IMR-90 (cell line): ENCODE data around the gene SUN1. TPM values are rescaled to one million over a fixed set of nuclear protein-coding genes. Genes with fewer than 3 reads are reported as not detected.

Experiments used
- ATAC-seq: fragments of 200-7000 bp; cut with Tn5 transposase; 2 replicates; pipeline ENCODE4 v1.9.1; 2020; ENCODE audit warnings: low read depth, mild to moderate bottlenecking, moderate library complexity
- BruUV-seq: library from RNA; stranded (reverse); fragments of 400-500 nt; replicated peaks from 2 replicates; lab custom pipeline; 2021; lab: Mats Ljungman, UMichigan
- CTCF ChIA-PET: fragments of 300-600 bp; formaldehyde crosslinking; extraction: SDS; loops from one replicate; lab custom pipeline; 2021; ENCODE audit warnings: antibody characterized with exemption; lab: Yijun Ruan, JAX
- POLR2A ChIA-PET: fragments of 300-600 bp; sonication (Branson Sonifier 250); formaldehyde crosslinking; loops from one replicate; lab custom pipeline; 2022; ENCODE audit warnings: antibody characterized with exemption; ENCODE audit not compliant: unreplicated experiment; lab: Charles Lee
- DNase-seq: peaks from one replicate; pipeline ENCODE4 v3.0.0; 2013
- H2AFZ ChIP-seq: replicated peaks from 2 replicates; pipeline ENCODE3; 2013; ENCODE audit warnings: low read length, mild to moderate bottlenecking; ENCODE audit not compliant: poor library complexity
- H2AK5ac ChIP-seq: 2 replicates; pipeline ENCODE4 v1.6.1; 2013; ENCODE audit warnings: low read depth, low read length, inconsistent platforms
- H2AK9ac ChIP-seq: replicated peaks from 2 replicates; pipeline ENCODE3; 2013; ENCODE audit warnings: mild to moderate bottlenecking, low read depth, low read length, moderate library complexity; ENCODE audit not compliant: poor library complexity
- H2BK120ac ChIP-seq: 2 replicates; pipeline ENCODE4 v1.6.1; 2013; ENCODE audit warnings: low read depth, low read length, inconsistent platforms
- H2BK15ac ChIP-seq: 3 replicates; pipeline ENCODE4 v1.6.1; 2013; ENCODE audit warnings: low read depth, low read length, inconsistent platforms
- H2BK20ac ChIP-seq: 2 replicates; pipeline ENCODE4 v1.6.1; 2013; ENCODE audit warnings: low read depth, mild to moderate bottlenecking, inconsistent platforms, low read length, moderate library complexity
- H2BK5ac ChIP-seq: 2 replicates; pipeline ENCODE4 v1.6.1; 2013; ENCODE audit warnings: mild to moderate bottlenecking, low read depth, low read length, inconsistent platforms; ENCODE audit not compliant: poor library complexity, severe bottlenecking
- H3K14ac ChIP-seq: replicated peaks from 2 replicates; pipeline ENCODE4 v1.6.1; 2013; ENCODE audit warnings: low read depth, low read length, inconsistent platforms
- H3K18ac ChIP-seq: 2 replicates; pipeline ENCODE4 v1.6.1; 2013; ENCODE audit warnings: low read depth, low read length, control low read depth
- H3K23ac ChIP-seq: 2 replicates; pipeline ENCODE4 v1.6.1; 2013; ENCODE audit warnings: low read depth, low read length, inconsistent platforms
- H3K27ac ChIP-seq: 2 replicates; pipeline ENCODE4 v1.5.1; 2013; ENCODE audit warnings: mild to moderate bottlenecking, control low read depth, low read length; ENCODE audit not compliant: insufficient read depth
- H3K27me3 ChIP-seq: 2 replicates; pipeline ENCODE4 v1.6.1; 2013; ENCODE audit warnings: low read length; ENCODE audit not compliant: control insufficient read depth, insufficient read depth
- H3K36me3 ChIP-seq: 2 replicates; pipeline ENCODE4 v1.6.1; 2013; ENCODE audit warnings: low read length, mixed read lengths; ENCODE audit not compliant: control insufficient read depth, insufficient read depth
- H3K4ac ChIP-seq: 2 replicates; pipeline ENCODE4 v1.6.1; 2013; ENCODE audit warnings: low read depth, low read length, inconsistent platforms
- H3K4me1 ChIP-seq: 2 replicates; pipeline ENCODE4 v1.6.1; 2013; ENCODE audit warnings: low read length, mixed read lengths; ENCODE audit not compliant: control insufficient read depth, insufficient read depth
- H3K4me2 ChIP-seq: 2 replicates; pipeline ENCODE4 v1.6.1; 2013; ENCODE audit warnings: low read depth, mild to moderate bottlenecking, control low read depth, low read length, moderate library complexity
- H3K4me3 ChIP-seq: 2 replicates; pipeline ENCODE4 v1.5.1; 2013; ENCODE audit warnings: low read depth, mild to moderate bottlenecking, control low read depth, low read length, moderate library complexity; ENCODE audit not compliant: insufficient read depth
- H3K56ac ChIP-seq: 2 replicates; pipeline ENCODE4 v1.6.1; 2013; ENCODE audit warnings: low read length, inconsistent platforms; ENCODE audit not compliant: insufficient read depth; ENCODE audit errors: extremely low read depth
- H3K79me1 ChIP-seq, 2 experiments: 2 replicates each; pipeline ENCODE4 v1.6.1; 2013; ENCODE audit warnings: low read length in 2 of 2, inconsistent platforms in 1 of 2, low read depth in 1 of 2
- H3K9ac ChIP-seq: 2 replicates; pipeline ENCODE4 v1.6.1; 2013; ENCODE audit warnings: low read depth, low read length, control low read depth
- H3K9me1 ChIP-seq: 2 replicates; pipeline ENCODE4 v1.6.1; 2013; ENCODE audit warnings: low read length, inconsistent platforms; ENCODE audit not compliant: insufficient read depth
- H3K9me3 ChIP-seq: 2 replicates; pipeline ENCODE4 v1.6.1; 2013; ENCODE audit warnings: low read length; ENCODE audit not compliant: control insufficient read depth, insufficient read depth
- H4K20me1 ChIP-seq: 2 replicates; pipeline ENCODE4 v1.6.1; 2013; ENCODE audit warnings: low read length, inconsistent platforms; ENCODE audit not compliant: insufficient read depth
- H4K5ac ChIP-seq: 2 replicates; pipeline ENCODE4 v1.6.1; 2013; ENCODE audit warnings: mild to moderate bottlenecking, low read depth, low read length, control low read depth
- H4K8ac ChIP-seq, 2 experiments: 2 replicates each; pipeline ENCODE4 v1.6.1; 2013; ENCODE audit warnings: low read depth in 2 of 2, low read length in 2 of 2, control low read depth in 1 of 2, inconsistent platforms in 1 of 2
- H4K91ac ChIP-seq: 2 replicates; pipeline ENCODE4 v1.6.1; 2013; ENCODE audit warnings: low read depth, low read length, inconsistent platforms; ENCODE audit not compliant: insufficient read depth
- BHLHE40 ChIP-seq: fragments of 150-350 bp; IDR thresholded peaks from 2 replicates; pipeline ENCODE4 v1.6.1; 2016; ENCODE audit warnings: mild to moderate bottlenecking, low read depth, low read length
- CEBPB ChIP-seq: IDR thresholded peaks from 2 replicates; pipeline ENCODE4 v1.6.1; 2012; ENCODE audit warnings: low read depth, low read length, improper control_type of control experiment
- CHD1 ChIP-seq: IDR thresholded peaks from 2 replicates; pipeline ENCODE4 v1.6.1; 2012; ENCODE audit warnings: low read depth, low read length, improper control_type of control experiment
- FOS ChIP-seq: fragments of 150-350 bp; IDR thresholded peaks from 2 replicates; pipeline ENCODE4 v1.6.1; 2016; ENCODE audit warnings: low read depth, low read length
- MAFK ChIP-seq: IDR thresholded peaks from 2 replicates; pipeline ENCODE4 v1.6.1; 2012; ENCODE audit warnings: low read depth, low read length, improper control_type of control experiment
- MAZ ChIP-seq: IDR thresholded peaks from 2 replicates; pipeline ENCODE4 v1.6.1; 2012; ENCODE audit warnings: low read depth, mild to moderate bottlenecking, low read length, improper control_type of control experiment, moderate library complexity, borderline replicate concordance
- MXI1 ChIP-seq: IDR thresholded peaks from 2 replicates; pipeline ENCODE4 v1.6.1; 2012; ENCODE audit warnings: low read depth, mild to moderate bottlenecking, low read length, moderate library complexity, borderline replicate concordance
- NFE2L2 ChIP-seq: fragments of 150-350 bp; IDR thresholded peaks from 2 replicates; pipeline ENCODE4 v1.6.1; 2016; ENCODE audit warnings: low read depth, mild to moderate bottlenecking, low read length
- POLR2A ChIP-seq: IDR thresholded peaks from 2 replicates; pipeline ENCODE4 v1.6.1; 2012; ENCODE audit warnings: mild to moderate bottlenecking, low read depth, low read length
- RAD21 ChIP-seq: IDR thresholded peaks from 2 replicates; pipeline ENCODE4 v1.6.1; 2012; ENCODE audit warnings: low read length, improper control_type of control experiment
- RCOR1 ChIP-seq: IDR thresholded peaks from 2 replicates; pipeline ENCODE4 v1.6.1; 2012; ENCODE audit warnings: mild to moderate bottlenecking, low read length, improper control_type of control experiment; ENCODE audit not compliant: insufficient replicate concordance
- RFX5 ChIP-seq: IDR thresholded peaks from 2 replicates; pipeline ENCODE4 v1.8.0; 2012; ENCODE audit warnings: low read depth, mild to moderate bottlenecking, low read length, moderate library complexity
- WGBS, 2 experiments: methylation state at CpG; one replicate each; pipeline versions ENCODE4 v1.1.5 to v1.1.7; 2013; ENCODE audit warnings: missing lambda C conversion rate in 2 of 2; ENCODE audit not compliant: insufficient read length in 1 of 2; ENCODE audit errors: extremely low coverage in 2 of 2; 5-methylcytosine and 5-hydroxymethylcytosine counted together
- dilution Hi-C: fragments of 300-500 bp; cut with HindIII; formaldehyde crosslinking; loops from one replicate; pipeline ENCODE4 v1.14.3; 2018; ENCODE audit warnings: low sequenced_read_pairs; ENCODE audit not compliant: unreplicated experiment
- in situ Hi-C: fragments of 300-500 bp; cut with MboI; formaldehyde crosslinking; loops from 3 replicates; pipeline ENCODE4 v1.14.3; 2019; ENCODE audit warnings: low sequenced_read_pairs, inconsistent platforms, mixed read lengths
- intact Hi-C: fragments of 100-400 bp; cut with micrococcal nuclease; formaldehyde crosslinking; loops from 2 replicates; pipeline ENCODE4 v1.10.0; 2022
- polyA plus RNA-seq, 3 experiments: library from polyadenylated mRNA; depleted of rRNA; stranded (reverse); fragments of >200 nt; gene quantifications; 2 replicates each; pipeline ENCODE4 v1.2.3, GENCODE V29; 2012; ENCODE audit warnings: low replicate concordance in 1 of 3
- total RNA-seq: library from RNA; depleted of rRNA; stranded (reverse); fragments of >200 nt; gene quantifications from 2 replicates; pipeline ENCODE4 v1.2.3, GENCODE V29; 2012
- TF ChIP-seq, protein P1 (sequence below): fragments of 150-350 bp; IDR thresholded peaks from 2 replicates; pipeline ENCODE4 v1.6.1; 2016; ENCODE audit warnings: low read depth, mild to moderate bottlenecking, low read length, moderate library complexity, borderline replicate concordance

The SUN1 gene
- total and polyA plus RNA-seq, 2 of the 4 experiments (the other 2 are of a cell fraction) = 113 to 239 TPM

DNA sequence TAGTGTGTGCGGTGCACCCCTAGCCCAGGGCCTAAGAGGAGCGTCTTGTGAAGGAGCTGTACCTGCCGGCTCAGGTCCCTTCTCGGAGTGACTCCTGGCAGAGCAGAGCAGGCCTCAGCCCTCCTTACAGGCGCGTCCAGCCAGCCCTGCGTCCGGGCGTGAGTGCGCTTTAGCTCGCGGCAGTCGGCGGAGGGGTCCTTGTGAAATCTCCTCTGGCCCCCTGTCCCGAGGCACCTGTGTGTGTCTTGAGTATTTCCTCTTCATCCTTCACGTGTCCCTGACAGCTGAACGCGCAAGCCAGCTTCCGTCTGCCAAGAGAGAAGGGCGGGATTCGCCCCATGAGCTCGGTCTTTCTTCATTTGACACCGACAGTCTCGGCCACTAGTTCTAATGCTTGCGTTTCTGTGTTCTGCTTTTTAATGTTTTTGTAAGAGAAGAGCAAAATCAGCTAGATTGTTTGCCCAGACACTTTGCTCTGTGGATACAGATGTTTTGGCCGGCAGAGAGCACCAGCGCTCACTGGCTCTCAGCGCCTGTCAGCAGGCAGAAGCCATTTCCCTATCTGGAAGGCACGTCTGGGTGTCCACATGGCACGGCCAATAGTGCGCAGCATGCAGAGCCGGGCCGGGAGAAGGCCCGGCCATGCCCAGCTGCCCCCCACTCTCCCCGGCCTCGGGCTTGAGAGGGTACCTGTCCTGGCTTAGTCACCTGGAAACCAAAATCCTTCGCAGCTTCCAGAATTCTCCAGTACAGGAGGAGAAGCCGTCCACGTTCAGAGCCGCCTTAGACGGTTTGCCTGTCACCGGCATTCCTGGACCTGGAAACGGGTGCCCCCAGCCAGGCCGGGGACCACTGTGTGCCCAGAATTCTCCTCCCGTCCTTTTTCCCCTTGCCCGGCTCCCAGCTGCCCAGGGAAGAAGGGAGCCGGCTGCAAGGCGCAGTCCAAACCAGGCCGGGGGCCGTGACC, 51.1 kb downstream of the SUN1 start (continued):
- TF ChIP-seq RFX5 (no peak), CEBPB (no peak)

GRCh38 chr7:884191-885003, 52.1 kb downstream of the SUN1 start:
- no peak overlapping the region for H3K4me2 ChIP-seq
- no peak overlapping the region for H3K23ac ChIP-seq
- no peak overlapping the region for H2AFZ ChIP-seq
- peaks cover 20% of the 10 kb centered on the region for H3K36me3 ChIP-seq
- H3K4me3 ChIP-seq = no peak overlapping the region
- no peak overlapping the region for H2BK15ac ChIP-seq
- no peak overlapping the region for H3K56ac ChIP-seq
- DNase-seq = no peak
- H3K18ac ChIP-seq = no peak overlapping the region
- no peak overlapping the region for H4K5ac ChIP-seq
- CTCF ChIA-PET = no interaction called here
- H3K9me3 ChIP-seq = no peaks in the 10 kb centered on the region
- H3K27ac ChIP-seq = no peak overlapping the region
- no peak overlapping the region for H4K91ac ChIP-seq
- H3K27me3 ChIP-seq = no peaks in the 10 kb centered on the region
- no peak overlapping the region for H4K8ac ChIP-seq
- H3K14ac ChIP-seq = no peak overlapping the region
- POLR2A ChIA-PET = no interaction called here
- no peaks in the 10 kb centered on the region for H3K4me1 ChIP-seq
- no peak overlapping the region for H2AK9ac ChIP-seq
- 90% methylated on average over 4 of the region's 31 CpGs; no CpG with 5 or more reads in 1 of the 2 experiments for WGBS, 2 experiments
- in situ Hi-C loops = no loop called here
- no peak overlapping the region for H2BK5ac ChIP-seq
- no peak overlapping the region for H2BK20ac ChIP-seq
- no TSS peak for BruUV-seq
- H2BK120ac ChIP-seq = no peak overlapping the region
- intact Hi-C loops = no loop called here
- no peak for ATAC-seq
- H4K20me1 ChIP-seq = peaks cover 69% of the 10 kb centered on the region
- dilution Hi-C loops = no loop called here
- no peak overlapping the region for H2AK5ac ChIP-seq
- peaks cover 8 to 82% of the 10 kb centered on the region in 2 experiments for H3K79me1 ChIP-seq
- no peak overlapping the region for H3K9ac ChIP-seq
- peaks cover 6% of the 10 kb centered on the region for H3K9me1 ChIP-seq
- H3K4ac ChIP-seq = no peak overlapping the region
- TF ChIP-seq, protein P1, sequence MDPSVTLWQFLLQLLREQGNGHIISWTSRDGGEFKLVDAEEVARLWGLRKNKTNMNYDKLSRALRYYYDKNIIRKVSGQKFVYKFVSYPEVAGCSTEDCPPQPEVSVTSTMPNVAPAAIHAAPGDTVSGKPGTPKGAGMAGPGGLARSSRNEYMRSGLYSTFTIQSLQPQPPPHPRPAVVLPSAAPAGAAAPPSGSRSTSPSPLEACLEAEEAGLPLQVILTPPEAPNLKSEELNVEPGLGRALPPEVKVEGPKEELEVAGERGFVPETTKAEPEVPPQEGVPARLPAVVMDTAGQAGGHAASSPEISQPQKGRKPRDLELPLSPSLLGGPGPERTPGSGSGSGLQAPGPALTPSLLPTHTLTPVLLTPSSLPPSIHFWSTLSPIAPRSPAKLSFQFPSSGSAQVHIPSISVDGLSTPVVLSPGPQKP = no peak
- TF ChIP-seq MXI1 (no peak), NFE2L2 (no peak), BHLHE40 (no peak), POLR2A (no peak), CHD1 (no peak), CEBPB (no peak), MAZ (no peak), FOS (no peak), RCOR1 (no peak), RFX5 (no peak), RAD21 (no peak), MAFK (no peak)
